ENCODE data around the gene CSDE1.

- no peak for TF ChIP-seq POLR2A (IDR thresholded peaks at IDR 0.05)
- TF ChIP-seq CTCF (IDR thresholded peaks at IDR 0.05) = no peak
Measured at GRCh38 chr1:114729782-114730181, 28.0 kb downstream of the CSDE1 start.
